Measurements from ENCODE around the gene CD34. TPM values are rescaled to one million over a fixed set of nuclear protein-coding genes. Genes with fewer than 3 reads are reported as not detected.

Gene CD34
- total RNA-seq, 1 experiment from 2014 or later, result 0.35 TPM

- Histone ChIP-seq H4K8ac (replicated peaks; ENCODE audit: insufficient read length, low read depth, low read length) (no peak overlapping the region), H3K27me3 (ENCODE audit: insufficient read depth, low read length) (no peaks in the 10 kb centered on the region; the same call in 1 of the 2 replicates), H3K18ac (ENCODE audit: insufficient read length, low read depth, low read length) (no peak overlapping the region), H2AK5ac (ENCODE audit: insufficient read length, low read length) (no peak overlapping the region), H3K9me3 (ENCODE audit: control insufficient read depth, low read depth, low read length) (no peaks in the 10 kb centered on the region), H4K5ac (ENCODE audit: insufficient read length, low read depth, low read length) (no peak overlapping the region), H3K9ac (ENCODE audit: extremely low read depth, insufficient read length, low read length) (no peak overlapping the region), H3K4ac (ENCODE audit: low read depth, low read length) (no peak overlapping the region), H3K23me2 (ENCODE audit: insufficient read length, low read depth, low read length, poor library complexity, severe bottlenecking) (peaks cover 2% of the 10 kb centered on the region), H2BK12ac (ENCODE audit: insufficient read length, low read depth, low read length) (no peak overlapping the region), H3K4me1 (ENCODE audit: insufficient read depth, low read length) (no peaks in the 10 kb centered on the region), H3K4me2 (ENCODE audit: insufficient read depth, insufficient read length, low read length) (no peak overlapping the region), H3K79me1 (ENCODE audit: insufficient read depth, low read depth, low read length, poor library complexity, severe bottlenecking) (no peaks in the 10 kb centered on the region), H2BK15ac (ENCODE audit: low read depth, low read length) (no peak overlapping the region), H4K91ac (ENCODE audit: insufficient read length, low read depth, low read length) (no peak overlapping the region), H2AFZ (ENCODE audit: low read length) (no peak overlapping the region), H2BK5ac (ENCODE audit: insufficient read length, low read length) (no peak overlapping the region), H2BK120ac (ENCODE audit: low read depth, low read length, poor library complexity, severe bottlenecking) (no peak overlapping the region), H4K20me1 (ENCODE audit: control insufficient read depth, insufficient read depth, insufficient read length) (no peaks in the 10 kb centered on the region), H2BK20ac (ENCODE audit: low read depth, low read length, poor library complexity, severe bottlenecking) (no peak overlapping the region), H3K79me2 (ENCODE audit: insufficient read depth, low read length) (no peaks in the 10 kb centered on the region), H3K56ac (ENCODE audit: insufficient read length, low read depth, low read length) (no peak overlapping the region), H3K27ac (ENCODE audit: insufficient read length, low read depth, low read length) (no peak overlapping the region), H3K23ac (ENCODE audit: insufficient read length, low read depth, low read length) (no peak overlapping the region), H3K14ac (ENCODE audit: insufficient read depth, low read length) (no peak overlapping the region), H3T11ph (ENCODE audit: low read length) (no peak overlapping the region)
- WGBS (ENCODE audit: extremely low coverage, insufficient read length, low lambda C conversion rate), result no CpG with 5 or more reads among the region's 7 CpGs
- H3K4me3 Mint-ChIP-seq, result no peak overlapping the region
- peaks cover 0 to 8% of the 10 kb centered on the region in 2 experiments; a peak in 3 of 4 replicates for H3K4me1 Mint-ChIP-seq
- H3K27me3 Mint-ChIP-seq (ENCODE audit: low read depth), result no peaks in the 10 kb centered on the region
- no peak overlapping the region for H3K27ac Mint-ChIP-seq
- TF ChIP-seq, protein P1, sequence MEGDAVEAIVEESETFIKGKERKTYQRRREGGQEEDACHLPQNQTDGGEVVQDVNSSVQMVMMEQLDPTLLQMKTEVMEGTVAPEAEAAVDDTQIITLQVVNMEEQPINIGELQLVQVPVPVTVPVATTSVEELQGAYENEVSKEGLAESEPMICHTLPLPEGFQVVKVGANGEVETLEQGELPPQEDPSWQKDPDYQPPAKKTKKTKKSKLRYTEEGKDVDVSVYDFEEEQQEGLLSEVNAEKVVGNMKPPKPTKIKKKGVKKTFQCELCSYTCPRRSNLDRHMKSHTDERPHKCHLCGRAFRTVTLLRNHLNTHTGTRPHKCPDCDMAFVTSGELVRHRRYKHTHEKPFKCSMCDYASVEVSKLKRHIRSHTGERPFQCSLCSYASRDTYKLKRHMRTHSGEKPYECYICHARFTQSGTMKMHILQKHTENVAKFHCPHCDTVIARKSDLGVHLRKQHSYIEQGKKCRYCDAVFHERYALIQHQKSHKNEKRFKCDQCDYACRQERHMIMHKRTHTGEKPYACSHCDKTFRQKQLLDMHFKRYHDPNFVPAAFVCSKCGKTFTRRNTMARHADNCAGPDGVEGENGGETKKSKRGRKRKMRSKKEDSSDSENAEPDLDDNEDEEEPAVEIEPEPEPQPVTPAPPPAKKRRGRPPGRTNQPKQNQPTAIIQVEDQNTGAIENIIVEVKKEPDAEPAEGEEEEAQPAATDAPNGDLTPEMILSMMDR (conservative IDR thresholded peaks at IDR 0.05), result no peak
- no peaks in the 10 kb centered on the region for H3K36me3 Mint-ChIP-seq (ENCODE audit: insufficient read depth in 1 of 3, low read depth in 3 of 3)
- H3K9me3 Mint-ChIP-seq, result no peaks in the 10 kb centered on the region
- DNase-seq, result no peak
Measured at GRCh38 chr1:207833956-207834660, 76.8 kb downstream of the CD34 start.

Data from H9 (cell line).